Activated CD4-positive, CD25-positive, alpha-beta regulatory T cell treated with anti-CD3 and anti-CD28 coated beads, Interleukin-2, amount 50 U/mL, for 24 hours (primary cell): ENCODE data around the gene CPNE4.

ENCODE experiments used
- ATAC-seq, 2 donors: fragments of 150-1000 bp; cut with Tn5 transposase; one replicate each; pipeline ENCODE4 v1.10.0; 2021; ENCODE audit warnings: mild to moderate bottlenecking in 1 of 2, moderate library complexity in 1 of 2

The CPNE4 gene

DNA sequence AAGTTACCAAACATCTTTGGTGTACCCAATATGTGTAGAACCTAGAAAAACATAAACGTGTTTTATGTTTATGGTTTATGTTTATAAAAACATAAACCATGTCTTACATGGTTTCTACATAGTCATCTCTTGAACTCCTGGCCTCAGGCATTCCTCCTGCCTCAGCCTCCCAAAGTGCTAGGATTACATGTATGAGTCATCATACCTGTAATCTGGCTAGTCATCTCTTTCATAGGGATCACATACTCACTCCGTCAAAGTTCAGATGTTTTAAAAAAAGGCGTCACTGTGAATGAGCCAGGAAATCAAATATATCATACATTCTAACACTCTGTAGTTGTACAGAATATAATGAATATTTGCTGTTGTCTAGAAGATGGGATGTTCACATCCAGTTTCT, 178.6 kb downstream of the CPNE4 start:
- no peak for ATAC-seq

DNA sequence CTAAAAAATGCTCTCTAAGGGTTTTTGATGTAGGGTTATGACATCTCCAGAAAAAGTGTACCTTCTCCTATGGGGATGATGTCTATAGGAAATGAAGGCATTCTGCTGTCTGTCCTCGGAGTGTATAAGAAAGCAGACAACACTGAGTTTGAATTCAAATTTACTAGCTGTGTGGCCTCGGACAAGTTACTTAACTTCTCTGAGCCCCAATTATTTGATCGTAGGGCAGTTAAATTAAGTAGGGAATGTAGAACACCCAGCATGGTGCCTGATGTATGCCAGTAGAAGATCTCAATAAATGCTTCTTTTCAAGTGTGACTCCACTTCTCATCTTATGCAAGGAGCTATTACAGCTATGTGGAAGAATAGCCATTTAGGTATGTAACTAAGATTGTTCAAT, 184.6 kb downstream of the CPNE4 start:
- ATAC-seq, result no peak

DNA sequence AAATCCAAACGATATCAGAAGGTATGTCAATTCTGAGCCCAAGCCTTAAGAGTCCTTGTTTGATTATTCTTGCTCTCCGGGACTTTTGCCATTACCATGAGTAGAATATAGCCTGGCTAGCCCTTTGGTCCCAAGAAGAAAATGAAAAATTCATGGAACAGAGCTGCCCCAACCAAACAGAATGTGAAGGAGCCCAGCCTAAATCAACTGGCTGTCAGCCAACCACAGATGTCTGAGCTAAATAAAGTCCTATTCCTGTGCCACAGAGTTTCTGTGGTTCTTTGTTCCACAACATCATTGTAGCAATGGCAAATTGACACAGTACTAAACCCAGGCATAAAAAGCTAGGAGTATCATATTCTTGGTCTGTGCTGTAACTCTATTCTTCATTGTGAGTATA, 185.2 kb downstream of the CPNE4 start:
- ATAC-seq, result no peak

DNA sequence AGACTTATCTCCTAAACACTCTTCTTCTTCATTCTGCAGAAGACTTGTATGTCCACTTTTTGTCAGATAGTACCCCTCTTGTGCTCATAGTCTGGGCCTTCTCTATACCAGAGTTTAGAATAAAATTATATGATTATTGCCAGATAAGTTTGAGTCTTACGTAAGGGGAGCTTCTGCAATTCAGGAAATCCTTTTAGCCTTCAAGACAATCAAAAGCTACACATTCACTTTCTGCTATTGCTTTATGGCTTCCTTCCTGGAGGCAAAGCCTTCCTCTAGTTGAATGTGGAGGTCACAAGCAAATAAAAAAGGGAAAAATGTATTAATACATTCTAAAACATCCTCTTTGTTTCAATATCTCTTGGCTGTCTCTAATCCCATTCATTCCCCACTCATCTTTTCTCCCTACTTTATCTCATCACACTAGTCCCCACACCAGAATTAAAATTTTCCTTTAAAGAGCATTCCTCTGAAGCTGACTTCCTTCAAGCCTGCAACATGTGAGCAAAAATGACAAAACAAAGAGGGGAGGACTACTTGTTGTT, 186.8 kb downstream of the CPNE4 start:
- ATAC-seq, result no peak

DNA sequence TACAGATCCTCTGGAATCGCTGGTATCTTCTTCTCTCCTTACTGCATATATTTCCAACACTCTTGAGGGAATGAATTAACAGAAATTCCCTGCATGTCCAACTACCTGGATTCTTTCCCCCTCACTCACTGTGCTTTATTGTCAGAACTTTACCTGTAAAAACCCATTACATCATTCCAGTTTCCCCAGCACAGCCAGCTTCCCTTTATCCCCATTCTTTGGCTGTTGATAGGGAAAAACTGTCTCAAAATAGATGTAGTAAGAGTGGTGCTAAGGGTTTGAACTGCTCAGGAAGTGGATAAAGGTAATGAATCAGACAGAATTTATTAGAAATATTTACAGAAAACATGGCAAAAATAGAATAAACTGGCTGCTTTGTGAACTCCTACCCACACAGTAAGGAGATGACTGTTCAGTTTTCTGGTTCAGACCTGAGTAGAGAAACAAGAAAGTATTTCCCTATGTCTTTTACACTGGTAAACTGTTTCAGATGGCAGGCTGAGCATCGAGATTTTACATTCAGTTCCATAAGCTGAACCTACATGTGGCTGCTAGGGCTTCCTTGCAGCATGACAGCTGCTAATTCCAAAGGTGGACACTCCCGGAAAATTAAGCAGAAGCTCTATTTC, 188.4 kb downstream of the CPNE4 start:
- ATAC-seq, result no peak

DNA sequence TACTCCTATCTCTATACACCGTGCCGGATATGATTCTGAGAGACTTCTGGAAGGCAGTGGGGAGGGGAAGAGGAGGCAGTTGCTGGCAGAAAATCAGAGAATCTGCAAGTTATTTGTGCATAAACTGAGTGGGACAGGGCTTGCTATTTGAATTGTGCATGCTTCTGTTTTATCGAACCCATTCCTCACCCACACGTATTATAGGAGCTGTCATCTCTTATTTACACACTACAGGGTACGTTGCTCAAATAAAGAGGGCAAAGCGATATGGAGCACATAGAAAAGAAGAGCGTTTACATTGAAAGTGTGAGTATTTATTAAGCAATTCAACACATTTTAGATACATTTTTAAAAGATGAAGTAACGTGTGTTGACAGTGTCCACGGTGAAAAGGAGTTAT, 191.6 kb downstream of the CPNE4 start:
- no peak for ATAC-seq

DNA sequence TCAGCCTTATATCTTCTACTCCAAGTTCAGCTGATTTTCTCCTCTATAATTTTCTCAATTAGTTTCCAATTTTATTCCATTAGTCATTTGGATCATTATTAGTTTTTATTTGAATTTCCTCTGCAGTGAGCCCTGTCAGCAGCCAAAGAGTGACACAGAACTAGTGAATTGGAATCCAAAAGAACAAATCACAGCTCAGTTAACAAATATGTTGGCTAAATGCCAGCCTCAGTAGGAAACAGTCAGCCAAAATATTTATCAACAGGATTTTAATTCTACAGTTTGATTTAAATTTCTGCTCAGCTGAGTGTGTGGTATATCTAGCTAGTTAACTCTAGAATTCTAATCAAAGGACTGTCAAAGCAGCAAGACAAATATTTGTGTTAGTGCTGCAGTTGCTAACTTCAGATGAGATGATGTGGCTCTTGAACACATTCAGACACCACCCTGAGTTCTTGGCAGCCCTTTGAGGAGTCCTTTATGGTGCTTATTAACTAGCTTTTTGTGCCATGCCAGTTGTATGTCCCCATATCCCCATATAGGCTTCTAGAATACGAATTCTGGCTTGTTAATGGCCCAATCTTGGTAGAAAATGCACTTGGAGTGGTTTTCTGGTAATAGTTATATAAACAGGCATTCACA, 194.5 kb downstream of the CPNE4 start:
- ATAC-seq, result no peak

DNA sequence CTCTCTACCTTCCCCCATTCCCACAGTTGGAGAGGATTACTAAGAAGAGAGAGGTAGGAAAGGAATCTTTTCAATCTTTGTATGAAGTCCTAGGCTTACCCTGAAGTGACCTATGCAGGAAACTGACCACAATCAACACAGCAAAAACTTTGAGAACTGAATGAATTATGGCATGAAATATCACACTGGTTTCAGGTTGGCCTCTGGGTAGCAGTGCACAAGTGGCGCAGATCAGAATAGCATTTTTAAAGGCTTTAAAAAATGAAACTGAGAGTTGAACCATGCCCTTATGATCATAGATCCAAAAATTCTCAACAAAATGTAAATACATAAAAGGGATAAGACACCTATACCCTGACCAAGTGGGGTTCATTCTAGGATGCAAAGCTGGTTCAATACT, 198.9 kb downstream of the CPNE4 start:
- no peak for ATAC-seq

DNA sequence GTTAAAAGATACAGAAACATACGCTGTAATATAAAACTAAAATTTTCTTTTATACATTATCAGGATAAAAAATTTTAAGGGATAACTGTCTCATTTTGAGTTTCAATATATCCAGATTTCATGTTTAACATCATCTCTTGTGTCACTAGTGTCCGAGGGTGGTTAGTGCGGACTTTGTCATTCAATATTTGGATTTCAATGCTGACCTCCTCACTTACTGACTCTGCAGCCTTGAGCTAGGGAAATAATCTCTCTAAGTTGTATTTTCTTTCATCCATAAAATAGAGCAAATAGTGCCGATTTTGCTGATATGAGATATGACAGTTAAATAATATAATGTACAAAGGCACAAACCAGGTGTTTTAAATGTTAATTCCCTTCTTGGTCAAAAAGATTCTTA, 203.2 kb downstream of the CPNE4 start:
- ATAC-seq, result no peak

DNA sequence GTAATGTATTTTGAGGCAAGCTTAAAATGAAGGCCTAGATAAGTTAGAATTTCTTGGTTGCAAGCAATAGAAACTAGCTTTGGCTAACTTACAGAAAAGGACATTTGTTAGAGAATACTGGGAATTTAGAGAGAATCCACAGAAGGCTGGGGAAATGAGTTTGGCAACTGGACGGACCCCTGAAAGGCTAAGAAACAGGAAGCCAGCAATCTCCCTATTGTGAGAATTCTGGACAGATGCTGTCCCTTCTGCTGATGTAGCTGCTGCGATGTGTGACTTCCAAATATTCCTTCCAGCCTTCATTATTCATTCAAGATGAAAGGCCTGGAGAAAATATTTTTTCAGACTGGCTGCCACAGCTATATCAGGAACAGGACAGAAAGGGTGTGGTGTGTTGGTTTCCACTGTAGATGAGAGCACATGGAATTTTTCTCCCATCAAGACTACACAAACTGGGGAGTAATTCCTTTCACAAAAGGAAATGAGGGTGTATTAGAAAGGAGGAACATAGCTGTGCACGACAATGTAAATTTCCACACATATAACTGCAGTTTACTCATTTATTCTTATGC, 213.5 kb downstream of the CPNE4 start:
- ATAC-seq, result no peak

DNA sequence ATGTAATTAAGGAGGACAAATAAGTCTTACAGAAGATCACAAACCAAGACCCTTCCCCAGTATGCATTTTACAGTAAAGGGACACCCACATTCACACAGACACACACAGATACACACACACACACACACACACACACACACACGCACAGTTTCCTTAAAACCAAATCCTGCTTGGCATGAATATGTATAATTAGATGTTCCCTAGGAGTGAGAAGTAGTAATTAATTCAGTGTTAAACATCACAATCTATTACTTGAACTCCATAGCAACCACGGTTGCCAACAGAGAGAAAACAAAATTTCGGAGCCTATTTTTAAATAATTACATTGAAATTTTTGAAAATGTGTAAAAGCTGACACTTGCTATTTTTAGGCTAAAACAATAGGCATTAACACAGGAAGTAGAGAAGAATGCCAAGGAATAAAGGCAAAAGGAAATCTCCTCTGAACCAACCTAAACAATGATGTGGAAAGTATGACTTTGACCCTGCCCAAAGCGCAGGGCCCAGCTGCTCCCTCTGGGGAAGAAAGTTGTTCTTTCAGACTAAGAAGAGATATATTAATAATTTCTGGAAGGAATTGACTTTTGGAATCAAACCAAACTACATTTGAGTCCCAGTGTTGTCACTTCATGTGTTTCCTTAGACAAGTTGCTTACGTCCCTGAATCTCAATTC, 215.3 kb downstream of the CPNE4 start:
- ATAC-seq, result no peak

DNA sequence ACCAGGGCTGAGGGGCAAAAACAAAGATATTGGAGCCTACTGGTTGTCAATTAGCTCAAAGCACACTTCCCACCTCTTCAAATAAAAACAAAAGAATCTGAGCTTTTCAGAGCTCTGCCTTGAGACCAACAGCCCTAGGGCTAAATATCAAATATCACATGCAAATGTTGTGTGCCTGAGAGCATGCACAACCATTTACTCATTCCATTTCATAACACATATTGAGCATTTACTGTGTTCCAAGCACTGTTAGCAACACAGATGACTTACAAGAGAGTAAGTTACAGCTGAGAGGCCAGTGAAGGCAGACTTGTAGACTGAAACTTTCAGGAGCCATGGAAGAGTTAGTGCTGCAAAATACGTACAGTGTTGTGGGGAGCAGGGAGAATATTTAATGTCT, 222.4 kb downstream of the CPNE4 start:
- no peak for ATAC-seq

DNA sequence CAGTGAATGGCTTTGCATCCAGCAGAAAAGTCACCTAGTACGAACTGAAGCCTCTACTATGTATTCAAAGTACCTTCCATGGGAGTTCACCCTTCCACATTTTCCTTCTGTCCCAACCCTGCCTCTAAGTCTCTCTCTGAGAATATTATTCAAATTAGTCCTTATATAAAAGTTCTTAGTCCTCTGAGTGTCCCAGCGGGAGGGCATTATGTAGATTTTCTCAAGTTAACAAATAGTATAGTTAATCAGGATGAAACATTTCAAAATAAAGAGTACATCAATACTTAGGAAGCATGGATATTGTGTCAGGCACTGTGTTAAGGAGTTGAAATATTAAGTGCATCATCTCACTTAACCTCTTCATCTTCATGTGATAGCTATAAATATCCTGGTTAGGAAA, 223.3 kb downstream of the CPNE4 start:
- ATAC-seq, result no peak

DNA sequence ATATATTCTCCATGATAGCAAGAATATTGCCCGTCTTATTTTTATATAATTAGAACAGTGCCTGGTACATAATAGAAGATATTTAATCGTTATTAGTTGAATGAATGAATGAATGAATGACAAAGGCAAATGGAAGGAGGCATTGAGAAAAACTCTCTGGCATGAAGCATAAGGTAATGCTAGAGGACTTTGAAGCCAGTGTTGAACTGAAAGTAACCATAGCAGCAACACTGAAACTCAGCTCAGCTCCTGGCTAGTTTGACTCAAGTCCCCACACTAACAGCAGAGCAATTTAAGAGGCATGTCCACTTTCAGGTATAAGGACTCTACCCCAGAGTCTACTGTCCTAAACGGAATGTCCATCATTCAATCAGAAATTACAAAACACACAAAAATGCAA, 227.0 kb downstream of the CPNE4 start:
- no peak for ATAC-seq

DNA sequence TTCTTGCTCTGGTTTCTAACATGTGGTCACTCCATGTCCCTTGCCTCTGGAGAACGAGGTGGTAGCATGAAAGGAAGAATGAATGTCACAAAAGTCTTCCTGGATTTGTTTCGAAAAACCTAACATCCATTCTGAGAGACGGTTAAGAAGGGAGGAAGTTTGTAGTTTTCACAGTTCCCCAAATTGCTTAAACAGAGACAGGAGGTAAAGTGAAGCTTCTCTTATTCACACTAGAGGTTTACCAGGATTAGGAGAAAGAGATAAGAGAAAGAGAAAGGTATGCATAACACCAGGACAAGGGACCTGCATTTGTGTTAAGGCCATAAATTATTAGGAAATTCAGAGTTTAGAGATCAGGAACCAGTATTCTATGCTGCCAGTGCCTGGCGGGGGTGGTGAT, 228.1 kb downstream of the CPNE4 start:
- no peak for ATAC-seq

DNA sequence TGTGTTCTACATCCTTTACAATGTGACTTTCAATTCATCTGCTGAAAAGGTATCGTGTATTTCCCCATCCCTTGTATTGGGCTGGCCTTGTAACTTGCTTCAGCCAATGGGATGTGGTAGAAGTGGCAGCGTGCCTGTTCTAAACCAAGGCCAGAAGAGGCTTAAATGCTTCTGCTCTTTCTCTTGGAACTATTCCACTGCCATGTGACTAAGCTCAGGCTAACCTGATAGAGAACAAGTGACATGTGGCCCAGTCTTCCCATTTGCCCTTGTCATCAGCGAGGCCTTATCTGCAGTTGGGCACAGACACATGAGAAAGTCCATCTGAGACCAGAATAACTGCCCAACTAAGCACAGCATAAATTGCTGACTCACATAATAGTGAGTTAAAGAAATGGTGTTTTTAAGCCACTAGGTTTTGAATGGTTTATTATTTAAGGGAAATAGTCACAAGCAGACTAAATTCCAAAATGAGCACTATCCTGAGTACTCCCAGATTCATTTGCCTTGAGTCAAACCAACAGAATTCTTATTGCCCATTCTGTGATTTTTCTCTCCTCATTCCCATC, 230.2 kb downstream of the CPNE4 start:
- no peak for ATAC-seq

DNA sequence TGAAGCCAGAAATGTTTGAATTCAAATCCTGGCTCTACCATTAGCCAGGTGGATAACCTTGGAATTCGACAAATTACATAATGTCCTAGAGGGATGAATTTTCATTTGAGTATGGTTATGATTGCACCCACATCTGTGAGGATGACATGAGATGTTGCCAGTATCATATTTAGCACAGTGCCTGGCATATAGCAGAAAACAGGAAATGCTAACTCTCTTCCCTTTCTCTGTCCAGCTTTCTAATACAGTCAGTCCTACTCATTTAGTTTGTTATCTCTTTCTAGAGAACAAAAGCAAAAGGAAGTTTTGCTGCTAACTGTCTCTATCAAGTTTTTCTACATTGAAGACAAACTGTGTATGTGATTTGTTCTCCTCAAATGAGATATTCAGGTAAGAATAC, 231.7 kb downstream of the CPNE4 start:
- ATAC-seq, result no peak

DNA sequence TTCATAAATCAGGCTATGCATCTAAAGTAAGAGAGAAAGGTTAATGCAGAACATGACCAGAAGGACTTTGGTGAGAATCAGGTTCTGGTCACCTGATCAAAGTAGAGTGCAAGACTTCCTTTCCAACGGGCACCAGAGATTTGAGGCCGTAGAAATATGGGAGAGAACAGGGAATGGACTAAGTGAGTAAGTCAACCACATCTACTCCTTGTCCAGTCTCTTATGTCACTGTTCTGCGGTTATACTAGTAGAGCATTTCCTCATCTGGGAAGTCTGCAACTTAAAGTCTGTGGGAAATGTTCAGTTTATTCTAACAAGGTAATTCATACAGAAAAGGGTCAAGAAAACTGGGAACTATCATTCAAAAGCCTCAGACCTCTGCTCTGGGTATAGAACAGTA, 232.8 kb downstream of the CPNE4 start:
- no peak for ATAC-seq

DNA sequence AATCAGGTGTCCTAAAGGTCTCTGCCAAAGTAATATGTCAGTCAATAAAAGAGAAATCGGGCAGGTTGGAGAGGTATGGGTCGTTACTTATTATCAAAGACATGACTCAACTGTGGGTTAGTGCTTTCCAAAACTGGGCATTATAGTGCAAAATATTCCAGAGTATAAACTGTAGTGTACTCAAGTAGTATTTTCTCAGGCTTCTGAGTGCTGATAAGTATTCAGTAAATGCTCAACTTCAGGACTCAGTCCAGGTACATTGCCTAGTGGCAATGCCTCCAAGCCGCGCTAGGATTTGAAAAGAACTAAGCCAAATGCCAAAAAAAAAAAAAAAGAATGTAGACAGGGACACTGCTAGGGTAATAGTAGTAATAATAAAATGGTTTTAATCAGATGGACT, 233.2 kb downstream of the CPNE4 start:
- no peak for ATAC-seq

DNA sequence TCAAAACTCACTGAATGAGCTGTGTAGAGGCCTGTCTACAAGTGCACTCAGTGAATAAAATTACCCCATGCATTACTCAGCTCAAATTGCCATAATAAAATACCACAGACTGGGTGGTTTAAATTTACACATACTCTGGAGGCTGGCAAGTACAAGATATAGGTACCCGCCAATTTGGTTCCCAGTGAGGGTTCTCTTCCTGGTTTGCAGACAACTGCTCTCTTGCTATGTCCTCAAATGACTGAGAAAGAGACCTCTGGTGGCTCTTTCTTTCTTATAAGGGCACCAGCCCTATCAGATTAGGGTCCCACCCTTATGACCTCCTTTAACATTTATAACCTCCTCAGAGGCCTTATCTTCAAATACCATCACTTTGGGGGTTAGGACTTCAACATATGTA, 237.0 kb downstream of the CPNE4 start:
- no peak for ATAC-seq

DNA sequence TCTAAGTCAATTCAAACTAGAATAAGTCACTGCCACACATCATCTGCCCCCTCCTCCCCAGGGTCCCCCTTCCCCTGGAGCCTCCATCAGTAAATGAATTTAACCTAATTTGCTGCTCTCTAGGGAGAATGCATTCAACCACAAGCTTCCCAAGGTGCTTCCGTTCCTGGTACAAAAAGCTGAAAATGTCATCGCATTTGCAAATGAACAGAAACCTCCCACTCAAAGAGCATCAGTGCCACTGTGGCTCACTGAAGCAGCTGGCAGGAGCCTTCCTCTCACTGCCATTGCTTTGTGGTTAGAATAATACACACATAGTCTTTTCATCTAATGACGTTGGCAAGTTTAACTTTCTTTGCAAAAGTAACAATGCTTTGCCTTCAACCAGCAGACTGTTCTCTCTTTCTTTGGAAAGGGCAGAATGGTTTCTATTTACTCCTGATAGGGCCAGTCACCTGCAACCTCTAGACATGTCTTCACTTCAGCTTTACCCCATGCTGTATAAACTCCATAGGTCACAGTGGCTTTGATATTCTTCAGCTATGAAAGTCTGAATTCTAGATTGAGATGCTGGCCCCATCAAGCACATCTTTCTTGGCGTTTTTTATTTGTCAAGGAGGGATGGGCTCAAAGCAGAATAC, 238.1 kb downstream of the CPNE4 start:
- ATAC-seq, result no peak

DNA sequence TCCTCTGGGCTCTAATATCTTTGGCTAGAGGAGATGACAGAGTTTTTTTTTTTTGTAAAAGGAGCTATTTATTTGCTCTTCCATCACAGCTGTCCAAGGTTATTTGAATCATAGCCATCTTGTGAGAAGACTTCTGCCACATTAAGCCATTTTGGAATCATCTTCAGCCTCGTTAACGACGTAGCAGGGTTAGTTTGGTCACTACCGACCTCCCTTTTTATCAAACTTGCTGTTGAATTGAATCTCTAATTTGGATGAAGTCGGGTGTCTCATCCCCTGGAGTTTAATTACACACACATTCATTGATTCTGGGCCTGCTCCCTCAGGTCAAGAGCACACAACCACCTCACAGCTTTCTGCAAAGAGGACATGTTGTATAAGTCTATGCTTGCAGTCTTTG, 238.7 kb downstream of the CPNE4 start:
- ATAC-seq, result no peak
